Hematopoietic multipotent progenitor cell treated with erythropoietin and hydrocortisone succinate and interleukin-3 and kit ligand, for 4 days (in vitro differentiated cells): ENCODE results near the gene MYOCOS.
A peak's percentile ranks its signal among the peaks of the same experiment; 100 is the strongest.

ENCODE experiments used
- DNase-seq: peaks from one replicate; pipeline ENCODE4 v3.0.0-alpha.2; 2015

The MYOCOS gene

GRCh38 chr1:171663854-171664575 is 42.0 kb downstream of the MYOCOS start:
- peak; percentile 48 for DNase-seq

GRCh38 chr1:171664976-171665375 is 42.9 kb downstream of the MYOCOS start:
- no peak for DNase-seq

DNA sequence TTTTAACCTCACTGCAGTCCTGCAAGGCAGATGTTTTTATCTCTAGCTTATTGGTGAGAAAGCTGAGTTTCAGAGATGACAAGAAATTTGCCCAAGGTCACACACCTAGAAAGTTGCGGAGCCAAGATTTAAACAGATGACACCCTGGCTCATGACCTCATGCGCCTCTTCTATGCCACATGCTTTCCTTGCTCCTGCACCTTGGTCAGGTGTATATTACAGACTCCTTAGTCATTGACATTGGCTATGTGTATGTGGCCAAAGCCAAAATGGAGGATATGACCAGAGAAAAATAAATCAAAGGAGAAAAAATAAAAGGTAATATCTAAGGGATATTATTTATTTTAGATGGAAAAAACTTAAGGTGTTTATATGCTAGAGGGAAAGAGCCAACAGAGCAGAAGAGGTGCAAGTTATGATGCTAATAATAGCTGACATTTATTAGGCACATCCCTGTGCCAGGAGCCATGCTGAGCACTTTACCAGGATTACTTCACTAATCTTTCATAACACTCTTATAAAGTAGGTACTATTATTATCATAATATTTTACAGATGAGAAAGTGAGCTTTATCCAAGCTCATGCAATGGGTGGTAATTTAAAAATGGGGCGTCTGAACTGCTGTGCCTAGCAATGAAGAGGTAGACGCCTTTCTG is 44.2 kb downstream of the MYOCOS start:
- no peak for DNase-seq

GRCh38 chr1:171668372-171668771 is 46.3 kb downstream of the MYOCOS start:
- DNase-seq = no peak

- DNase-seq = no peak
Measured at GRCh38 chr1:171670739-171671138, 48.7 kb downstream of the MYOCOS start.

- DNase-seq = no peak
Measured at GRCh38 chr1:171674431-171675405, 52.7 kb downstream of the MYOCOS start.
